ENCODE measurements around the gene ASZ1.

ASZ1 gene

GRCh38 chr7:117333168-117333567 lies 94.1 kb downstream of the ASZ1 start:
- no peak for DNase-seq

- no peak for DNase-seq
Measured at GRCh38 chr7:117332031-117332430, 95.3 kb downstream of the ASZ1 start.

GRCh38 chr7:117325836-117326235 lies 101.5 kb downstream of the ASZ1 start:
- no peak for DNase-seq

DNA sequence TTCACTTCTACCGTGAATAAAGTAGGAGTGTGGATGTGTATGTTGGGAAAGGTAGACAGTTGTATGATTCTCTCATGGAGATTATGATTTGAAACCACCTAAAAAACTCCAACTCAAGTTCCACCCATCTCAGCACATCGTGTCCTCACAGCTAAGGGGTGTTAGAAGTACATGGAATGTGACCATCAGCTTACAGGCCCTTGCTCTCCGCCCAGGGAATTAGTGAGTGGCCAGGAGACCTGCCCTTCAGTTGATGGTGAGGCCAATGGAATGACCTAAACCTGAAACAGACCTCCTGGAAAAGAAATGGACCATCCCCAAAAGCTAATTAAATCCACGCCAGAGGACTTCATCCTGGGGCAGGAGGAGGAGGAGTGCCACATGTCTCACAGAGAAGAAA lies 102.3 kb downstream of the ASZ1 start:
- DNase-seq: no peak

DNA sequence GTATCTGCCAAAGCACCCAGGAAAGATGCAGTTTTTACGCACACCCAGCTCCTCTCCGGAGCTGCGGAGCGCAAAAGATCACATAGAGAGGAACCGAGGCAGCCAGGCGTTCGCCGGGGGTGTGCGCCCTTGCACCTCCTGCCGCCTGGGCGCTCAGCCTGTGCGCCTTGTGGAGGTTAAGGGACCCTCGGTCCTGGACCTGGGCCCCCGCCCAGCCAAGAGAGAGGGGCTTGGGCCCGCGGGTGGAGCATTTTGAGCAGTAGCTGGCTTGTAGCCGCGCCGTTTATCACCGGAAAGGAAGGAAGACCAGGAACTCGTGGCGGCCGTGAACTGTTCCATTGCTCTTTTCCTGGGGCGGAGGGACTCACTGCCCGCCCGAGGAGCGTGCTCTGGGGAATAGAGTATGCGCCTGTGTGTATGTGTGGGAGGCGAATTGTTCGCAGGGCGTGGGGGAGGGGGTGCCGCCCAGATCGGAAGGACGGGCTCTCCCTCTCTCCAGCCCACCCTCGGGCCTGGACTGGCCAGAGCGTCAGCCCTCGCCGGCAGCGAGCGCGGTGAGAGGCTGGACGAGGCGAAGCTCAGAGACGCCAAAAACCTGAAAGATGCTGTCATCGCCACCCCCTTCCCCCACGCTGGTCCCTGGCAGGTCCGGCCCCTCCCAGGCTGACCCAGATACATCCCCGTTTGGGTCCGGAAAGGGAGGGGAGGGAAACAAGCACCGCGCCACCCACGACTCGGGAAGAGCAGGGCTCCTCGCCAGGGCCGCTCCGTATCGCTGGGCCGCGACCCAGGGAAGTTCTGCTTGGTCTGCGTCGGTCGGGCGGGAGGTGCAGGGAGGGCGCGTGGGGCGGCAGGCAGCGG lies 103.2 kb downstream of the ASZ1 start:
- DNase-seq: no peak

DNA sequence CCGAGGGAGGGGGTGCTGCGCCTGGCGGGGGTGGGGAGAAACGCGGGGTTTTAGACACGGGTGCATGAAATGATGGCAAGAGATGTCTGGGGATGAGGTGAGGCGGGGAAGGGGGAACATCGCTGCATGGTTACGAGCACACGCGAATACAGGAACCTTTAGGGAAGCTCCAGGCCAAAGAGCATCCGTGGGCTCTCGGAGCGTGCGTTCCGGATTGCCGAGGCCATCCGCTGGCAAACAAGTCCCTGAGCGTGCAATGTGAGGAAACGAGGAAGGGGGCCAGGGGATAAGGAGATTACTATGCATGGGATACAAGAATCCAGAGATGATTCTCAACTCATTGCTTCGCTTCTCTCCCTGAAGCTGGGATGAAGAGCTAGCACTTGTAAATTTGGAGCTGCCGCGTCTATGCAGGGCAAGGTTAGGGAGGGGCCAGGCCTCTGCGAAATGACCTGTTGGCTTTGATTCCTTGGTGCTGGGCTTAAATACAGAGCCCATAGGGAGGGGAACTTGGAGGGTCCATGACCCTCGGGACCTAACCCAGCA lies 103.9 kb downstream of the ASZ1 start:
- DNase-seq: no peak

GRCh38 chr7:117322741-117323304 lies 104.5 kb downstream of the ASZ1 start, which contains the start of gene WNT2:
Gene WNT2, minus strand, starts transcription at chr7:117323058. Its CDS starts 69 bp downstream, at chr7:117322989.
- no peak for DNase-seq

- DNase-seq: no peak
Measured at GRCh38 chr7:117320523-117320922, 106.8 kb downstream of the ASZ1 start.

DNA sequence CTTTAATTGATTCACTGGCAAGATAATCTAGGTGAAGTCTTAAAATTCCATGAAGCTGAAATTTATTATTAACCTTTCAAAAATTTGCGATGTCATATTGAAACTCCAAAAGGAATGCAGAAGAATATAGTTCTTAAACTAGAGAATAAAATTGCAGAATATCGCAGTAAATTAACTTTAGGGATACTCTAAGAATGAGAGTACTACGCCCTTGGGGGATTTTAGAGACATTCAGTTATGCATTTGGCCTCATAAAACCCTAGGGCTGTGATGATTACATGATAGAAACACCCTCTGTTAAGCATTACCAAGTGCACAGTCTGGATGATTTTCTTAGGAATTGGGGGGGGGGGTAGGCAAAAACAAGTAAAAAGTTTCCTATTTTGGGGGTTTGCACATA lies 108.1 kb downstream of the ASZ1 start:
- DNase-seq: no peak

DNA sequence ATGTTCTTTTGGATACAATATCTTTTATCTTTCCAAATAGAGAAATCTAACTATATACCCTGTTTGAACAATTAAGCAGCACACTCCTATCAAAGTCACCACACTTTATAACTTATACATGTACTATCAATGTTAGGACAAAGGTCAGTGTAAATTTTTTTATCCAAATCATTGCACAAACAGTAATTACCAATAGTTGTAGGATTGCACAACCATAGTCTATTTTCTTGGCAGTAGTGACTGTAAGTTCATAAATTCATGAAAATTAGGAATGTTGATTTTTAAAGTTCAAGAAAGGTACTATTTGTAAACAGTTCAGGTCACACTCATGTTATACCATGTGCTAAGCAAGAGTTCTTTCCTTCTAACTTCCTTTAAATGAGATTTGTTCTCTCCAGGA lies 113.7 kb downstream of the ASZ1 start:
- DNase-seq: no peak

Measured in RPMI8226 (cell line).